ENCODE results near the gene TMEM212. TPM values are rescaled to one million over a fixed set of nuclear protein-coding genes. Genes with fewer than 3 reads are reported as not detected.

Gene TMEM212
- total and polyA plus RNA-seq, 2 of the 13 experiments (the other 11 are each of a cell fraction or from before 2014, with no cell fraction given), result not detected

DNA sequence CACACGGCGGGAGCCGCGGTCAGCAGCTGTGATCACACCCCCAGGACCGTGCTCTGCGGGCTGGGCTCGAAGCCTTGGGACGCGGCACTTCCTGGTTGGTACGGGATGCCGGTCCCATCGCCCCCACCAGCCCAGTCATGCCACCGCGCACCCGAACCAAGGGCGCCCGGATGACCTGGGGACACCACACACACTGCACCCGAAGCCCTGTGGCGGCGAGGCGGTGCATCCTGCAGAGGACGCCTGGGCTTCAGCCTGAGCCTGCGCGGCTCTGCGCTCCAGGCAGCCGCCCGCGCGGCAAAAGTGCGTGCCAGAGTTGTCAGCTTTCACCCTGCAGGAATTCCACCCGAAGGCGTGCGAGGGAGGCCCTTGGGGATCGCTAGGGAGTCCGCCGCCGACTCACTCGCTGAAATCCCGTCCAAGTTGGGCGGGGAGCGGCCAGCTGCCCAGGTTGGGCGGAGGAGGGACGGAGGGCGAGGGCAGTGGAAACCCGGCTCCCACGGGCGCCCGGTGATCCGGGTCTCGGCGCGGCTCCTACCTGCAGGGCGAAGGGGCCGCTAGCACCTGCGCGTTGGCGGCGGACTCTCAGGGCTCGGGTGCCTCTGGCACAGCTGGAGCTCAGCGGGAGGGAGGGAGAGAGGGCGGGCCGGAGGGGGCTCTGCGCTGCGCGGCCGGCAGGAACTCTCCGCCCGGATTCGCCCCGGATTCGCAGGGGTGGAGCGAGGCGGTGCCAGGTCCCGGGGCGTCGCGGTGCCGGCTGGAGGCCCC lies 33.1 kb upstream of the TMEM212 start, which contains the start of gene PLD1 (continued):
- peak; percentile 65; the same call in 1 of the 2 replicates for TF ChIP-seq GATAD2A (CRISPR knock-in tag; IDR thresholded peaks at IDR 0.05)
- TF ChIP-seq ZNF232 (CRISPR knock-in tag; IDR thresholded peaks at IDR 0.05; ENCODE audit: borderline replicate concordance), result no peak
- TF ChIP-seq CHCHD3 (CRISPR knock-in tag; IDR thresholded peaks at IDR 0.05), result no peak; the same call in 1 of the 2 replicates
- TF ChIP-seq ZNF607 (CRISPR knock-in tag; IDR thresholded peaks at IDR 0.05; ENCODE audit: borderline replicate concordance), result peak; percentile 81
- TF ChIP-seq, protein P1, sequence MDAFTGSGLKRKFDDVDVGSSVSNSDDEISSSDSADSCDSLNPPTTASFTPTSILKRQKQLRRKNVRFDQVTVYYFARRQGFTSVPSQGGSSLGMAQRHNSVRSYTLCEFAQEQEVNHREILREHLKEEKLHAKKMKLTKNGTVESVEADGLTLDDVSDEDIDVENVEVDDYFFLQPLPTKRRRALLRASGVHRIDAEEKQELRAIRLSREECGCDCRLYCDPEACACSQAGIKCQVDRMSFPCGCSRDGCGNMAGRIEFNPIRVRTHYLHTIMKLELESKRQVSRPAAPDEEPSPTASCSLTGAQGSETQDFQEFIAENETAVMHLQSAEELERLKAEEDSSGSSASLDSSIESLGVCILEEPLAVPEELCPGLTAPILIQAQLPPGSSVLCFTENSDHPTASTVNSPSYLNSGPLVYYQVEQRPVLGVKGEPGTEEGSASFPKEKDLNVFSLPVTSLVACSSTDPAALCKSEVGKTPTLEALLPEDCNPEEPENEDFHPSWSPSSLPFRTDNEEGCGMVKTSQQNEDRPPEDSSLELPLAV (CRISPR knock-in tag; conservative IDR thresholded peaks at IDR 0.05; ENCODE audit: low read depth), result no peak
- no peak for TF ChIP-seq MLLT10 (CRISPR knock-in tag; IDR thresholded peaks at IDR 0.05)
- peak; percentile 96 for TF ChIP-seq SNAI1 (CRISPR knock-in tag; IDR thresholded peaks at IDR 0.05; ENCODE audit: borderline replicate concordance)
- TF ChIP-seq ZNF883 (CRISPR knock-in tag; IDR thresholded peaks at IDR 0.05; ENCODE audit: not compliant biosample characterization), result no peak
- peak; percentile 40 for TF ChIP-seq RAD21 (CRISPR knock-in tag; IDR thresholded peaks at IDR 0.05)
- no peak for TF ChIP-seq SSRP1 (CRISPR knock-in tag; IDR thresholded peaks at IDR 0.05)
- TF ChIP-seq, protein P2, sequence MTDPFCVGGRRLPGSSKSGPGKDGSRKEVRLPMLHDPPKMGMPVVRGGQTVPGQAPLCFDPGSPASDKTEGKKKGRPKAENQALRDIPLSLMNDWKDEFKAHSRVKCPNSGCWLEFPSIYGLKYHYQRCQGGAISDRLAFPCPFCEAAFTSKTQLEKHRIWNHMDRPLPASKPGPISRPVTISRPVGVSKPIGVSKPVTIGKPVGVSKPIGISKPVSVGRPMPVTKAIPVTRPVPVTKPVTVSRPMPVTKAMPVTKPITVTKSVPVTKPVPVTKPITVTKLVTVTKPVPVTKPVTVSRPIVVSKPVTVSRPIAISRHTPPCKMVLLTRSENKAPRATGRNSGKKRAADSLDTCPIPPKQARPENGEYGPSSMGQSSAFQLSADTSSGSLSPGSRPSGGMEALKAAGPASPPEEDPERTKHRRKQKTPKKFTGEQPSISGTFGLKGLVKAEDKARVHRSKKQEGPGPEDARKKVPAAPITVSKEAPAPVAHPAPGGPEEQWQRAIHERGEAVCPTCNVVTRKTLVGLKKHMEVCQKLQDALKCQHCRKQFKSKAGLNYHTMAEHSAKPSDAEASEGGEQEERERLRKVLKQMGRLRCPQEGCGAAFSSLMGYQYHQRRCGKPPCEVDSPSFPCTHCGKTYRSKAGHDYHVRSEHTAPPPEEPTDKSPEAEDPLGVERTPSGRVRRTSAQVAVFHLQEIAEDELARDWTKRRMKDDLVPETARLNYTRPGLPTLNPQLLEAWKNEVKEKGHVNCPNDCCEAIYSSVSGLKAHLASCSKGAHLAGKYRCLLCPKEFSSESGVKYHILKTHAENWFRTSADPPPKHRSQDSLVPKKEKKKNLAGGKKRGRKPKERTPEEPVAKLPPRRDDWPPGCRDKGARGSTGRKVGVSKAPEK (CRISPR knock-in tag; IDR thresholded peaks at IDR 0.05; ENCODE audit: borderline replicate concordance), result peak; percentile 89; the same call in 1 of the 2 replicates
- peak; percentile 90 for TF ChIP-seq SP5 (CRISPR knock-in tag; IDR thresholded peaks at IDR 0.05; ENCODE audit: borderline replicate concordance, low read depth)
- no peak for TF ChIP-seq SOX13 (IDR thresholded peaks at IDR 0.05)
- TF ChIP-seq SOX13 (CRISPR knock-in tag; conservative IDR thresholded peaks at IDR 0.05 in 1 of 2, IDR thresholded peaks at IDR 0.05 in 1 of 2), result peak in 1 of 2 experiments; percentile 74; a peak in 2 of 4 replicates
- no peak for TF ChIP-seq ZFP62 (CRISPR knock-in tag; IDR thresholded peaks at IDR 0.05)
- TF ChIP-seq ZNF468 (CRISPR knock-in tag; IDR thresholded peaks at IDR 0.05), result no peak
- TF ChIP-seq, protein P3, sequence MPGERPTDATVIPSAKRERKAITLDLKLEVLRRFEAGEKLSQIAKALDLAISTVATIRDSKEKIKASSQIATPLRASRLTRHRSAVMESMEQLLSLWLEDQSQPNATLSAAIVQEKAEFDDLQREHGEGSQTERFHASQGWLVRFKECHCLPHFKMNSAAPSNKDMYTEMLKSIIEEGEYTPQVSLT (CRISPR knock-in tag; IDR thresholded peaks at IDR 0.05; ENCODE audit: borderline replicate concordance, low read depth), result no peak; the same call in 1 of the 2 replicates
- TF ChIP-seq, protein P4, sequence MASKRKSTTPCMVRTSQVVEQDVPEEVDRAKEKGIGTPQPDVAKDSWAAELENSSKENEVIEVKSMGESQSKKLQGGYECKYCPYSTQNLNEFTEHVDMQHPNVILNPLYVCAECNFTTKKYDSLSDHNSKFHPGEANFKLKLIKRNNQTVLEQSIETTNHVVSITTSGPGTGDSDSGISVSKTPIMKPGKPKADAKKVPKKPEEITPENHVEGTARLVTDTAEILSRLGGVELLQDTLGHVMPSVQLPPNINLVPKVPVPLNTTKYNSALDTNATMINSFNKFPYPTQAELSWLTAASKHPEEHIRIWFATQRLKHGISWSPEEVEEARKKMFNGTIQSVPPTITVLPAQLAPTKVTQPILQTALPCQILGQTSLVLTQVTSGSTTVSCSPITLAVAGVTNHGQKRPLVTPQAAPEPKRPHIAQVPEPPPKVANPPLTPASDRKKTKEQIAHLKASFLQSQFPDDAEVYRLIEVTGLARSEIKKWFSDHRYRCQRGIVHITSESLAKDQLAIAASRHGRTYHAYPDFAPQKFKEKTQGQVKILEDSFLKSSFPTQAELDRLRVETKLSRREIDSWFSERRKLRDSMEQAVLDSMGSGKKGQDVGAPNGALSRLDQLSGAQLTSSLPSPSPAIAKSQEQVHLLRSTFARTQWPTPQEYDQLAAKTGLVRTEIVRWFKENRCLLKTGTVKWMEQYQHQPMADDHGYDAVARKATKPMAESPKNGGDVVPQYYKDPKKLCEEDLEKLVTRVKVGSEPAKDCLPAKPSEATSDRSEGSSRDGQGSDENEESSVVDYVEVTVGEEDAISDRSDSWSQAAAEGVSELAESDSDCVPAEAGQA (IDR thresholded peaks at IDR 0.05; ENCODE audit: low read depth), result peak; percentile 12; the same call in 1 of the 2 replicates
- TF ChIP-seq, protein P4 (CRISPR knock-in tag; IDR thresholded peaks at IDR 0.05; ENCODE audit: borderline replicate concordance), result no peak

Data from HepG2 (cell line).